Inflammatory macrophage treated with lipopolysaccharide for 1 hour (primary cell): ENCODE results near the gene BDH1.

Experiments
- DNase-seq, 2 donors: peaks; one replicate each; pipeline ENCODE4 v3.0.0-alpha.2; 2020 to 2022

Gene BDH1

DNA sequence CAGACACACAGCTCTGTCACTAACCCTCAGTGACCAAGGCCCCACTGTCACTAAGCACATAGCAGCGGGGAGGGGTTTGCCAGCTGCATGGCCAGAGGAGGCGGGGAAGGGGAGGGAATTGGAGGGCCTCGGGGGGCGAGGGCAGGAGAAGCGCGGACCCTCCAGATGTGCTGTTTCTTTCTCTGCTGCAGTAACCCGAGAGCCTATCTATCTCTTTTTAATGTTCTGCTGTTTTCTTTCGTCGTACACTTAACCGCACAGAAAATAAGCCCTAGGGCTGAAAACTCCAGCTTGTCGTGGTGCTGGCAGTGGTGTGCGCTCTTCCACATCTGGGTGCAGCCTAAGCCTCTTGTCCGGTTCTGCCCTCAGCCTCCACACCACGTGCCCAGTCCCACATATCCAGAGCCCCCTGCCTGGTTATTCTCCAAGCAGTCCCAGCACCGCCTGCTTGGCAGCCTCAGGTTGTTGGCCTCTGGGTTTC, 51.1 kb downstream of the BDH1 start:
- DNase-seq, result no peak

DNA sequence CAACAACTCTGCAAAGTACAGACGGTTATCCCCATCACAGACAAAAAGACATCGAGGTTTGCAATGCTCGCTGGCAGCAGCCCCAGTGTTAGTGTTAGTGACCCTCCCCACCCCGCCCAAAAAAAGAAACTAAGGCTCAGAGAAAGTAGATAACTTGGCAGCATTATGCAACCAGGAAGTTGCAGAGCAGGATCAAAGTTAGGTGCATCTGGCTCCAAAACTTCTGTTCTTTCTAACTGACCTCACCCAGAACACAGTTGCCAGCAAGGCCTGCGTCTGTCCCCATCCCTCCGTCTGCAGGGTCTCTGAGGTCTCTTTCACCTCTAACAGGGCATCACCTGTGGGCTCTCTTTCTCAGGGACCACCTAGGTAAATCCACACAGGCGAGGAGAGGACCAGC, 51.5 kb downstream of the BDH1 start:
- no peak for DNase-seq

DNA sequence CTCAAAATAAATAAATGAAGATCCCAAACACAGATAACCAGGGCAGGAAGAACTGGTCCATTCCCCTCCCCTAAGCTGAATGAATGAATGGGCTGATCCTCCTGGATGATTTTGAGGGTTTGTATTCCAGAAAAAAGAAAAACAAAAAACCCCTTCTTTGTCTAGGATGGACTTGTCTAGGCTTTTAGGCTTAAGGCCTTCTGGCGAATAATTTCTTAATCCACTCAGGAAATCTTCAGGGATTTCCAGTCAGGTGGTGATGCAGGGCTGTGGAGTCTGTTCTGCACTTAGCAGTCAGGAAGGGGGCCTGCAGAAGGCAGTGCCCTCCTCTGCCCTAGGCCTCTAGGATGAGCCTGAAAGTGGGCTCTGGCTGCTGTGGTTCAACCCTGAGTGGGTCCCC, 52.1 kb downstream of the BDH1 start:
- DNase-seq, result no peak

DNA sequence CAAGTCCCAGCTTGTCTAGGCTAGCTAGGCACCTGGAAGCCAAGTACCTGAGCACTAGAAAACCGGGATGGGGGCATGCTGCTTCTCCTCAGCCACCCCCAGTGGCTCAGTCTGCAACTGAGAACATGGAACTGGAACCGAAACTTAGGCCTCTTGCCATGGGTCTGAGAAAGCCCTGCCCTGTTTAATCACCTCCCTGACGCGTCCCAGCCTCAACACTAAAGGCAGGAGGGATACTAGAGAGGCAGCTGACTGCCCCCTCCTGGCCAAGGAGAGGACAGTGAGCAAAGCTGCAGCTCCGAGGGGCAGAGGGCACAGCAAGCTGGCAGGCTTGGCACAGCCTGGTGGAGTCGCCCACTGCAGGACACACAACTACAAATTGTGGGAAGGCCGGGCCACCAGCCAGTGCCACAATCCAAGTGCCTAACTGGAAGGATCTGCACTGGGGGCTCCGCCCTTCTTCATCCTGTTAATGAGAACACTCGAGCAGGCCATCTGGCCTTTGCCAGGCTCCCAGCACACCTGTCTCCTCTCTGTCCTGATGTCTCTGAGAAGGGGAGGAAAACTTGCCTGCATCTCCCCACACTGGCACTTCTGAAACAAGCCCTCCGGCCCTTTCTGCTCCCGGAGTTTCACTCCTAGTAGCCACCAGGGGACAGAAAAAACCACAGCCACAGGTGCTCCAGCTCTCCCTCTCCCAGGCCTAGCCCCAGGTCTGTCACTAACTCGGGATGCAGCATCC, 53.7 kb downstream of the BDH1 start:
- DNase-seq, result peak; percentile 54 to 70

DNA sequence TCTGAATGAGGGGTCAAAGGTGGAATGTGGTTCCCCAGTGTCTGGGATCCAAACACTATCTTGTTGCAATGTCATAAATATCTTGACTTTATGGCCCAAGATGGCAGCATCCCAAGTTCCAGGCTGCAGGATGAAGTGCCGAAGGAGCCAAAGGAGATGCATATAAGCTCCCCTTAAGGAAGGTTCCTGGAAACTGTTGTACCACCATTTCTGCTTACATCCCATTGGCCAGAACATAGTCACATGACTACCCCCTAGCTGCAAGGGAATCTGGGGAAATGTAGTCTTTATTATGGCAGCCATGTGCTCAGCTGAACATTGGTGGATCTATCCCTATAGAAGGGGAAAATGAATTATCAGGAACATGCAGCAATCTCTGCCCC, 54.3 kb downstream of the BDH1 start:
- DNase-seq, result peak; percentile 6 to 24

DNA sequence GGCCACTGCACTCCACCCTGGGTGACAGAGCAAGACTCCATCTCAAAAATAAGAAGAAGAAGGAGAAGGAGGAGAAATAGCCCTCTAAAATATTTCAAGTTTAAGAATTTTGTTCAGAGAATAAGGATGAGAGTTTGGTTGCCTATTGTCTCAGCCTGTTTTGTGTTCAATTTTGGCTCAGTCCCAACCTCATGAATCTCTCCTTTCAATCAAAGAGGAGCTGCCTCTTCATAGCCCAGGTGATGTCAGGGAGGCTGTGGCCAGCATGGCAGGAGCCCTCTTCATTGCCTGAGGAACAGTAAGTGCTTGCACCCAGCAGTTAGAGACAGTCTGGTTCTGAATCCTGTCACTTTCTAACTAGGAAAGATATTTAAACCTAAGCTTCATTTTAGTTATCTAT, 55.0 kb downstream of the BDH1 start:
- no peak for DNase-seq

DNA sequence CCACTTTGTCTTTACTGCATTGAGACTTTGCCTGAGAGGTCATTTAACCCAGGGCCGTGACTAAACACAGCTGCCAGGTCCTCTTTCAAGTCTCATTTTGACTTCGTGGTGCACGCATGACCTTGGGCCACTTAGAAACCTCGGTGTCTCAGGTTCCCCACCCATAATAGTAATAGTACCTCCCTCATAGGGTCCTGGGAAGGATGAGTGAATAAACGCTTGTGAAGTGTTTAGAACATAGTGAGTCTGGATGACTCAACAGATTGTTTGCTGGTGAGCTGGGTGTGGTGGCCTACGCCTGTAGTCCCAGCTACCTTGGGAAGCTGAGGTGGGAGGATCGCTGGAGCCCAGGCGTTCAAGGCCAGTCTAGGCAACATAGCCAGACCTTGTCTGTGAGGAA, 56.3 kb downstream of the BDH1 start:
- no peak for DNase-seq

DNA sequence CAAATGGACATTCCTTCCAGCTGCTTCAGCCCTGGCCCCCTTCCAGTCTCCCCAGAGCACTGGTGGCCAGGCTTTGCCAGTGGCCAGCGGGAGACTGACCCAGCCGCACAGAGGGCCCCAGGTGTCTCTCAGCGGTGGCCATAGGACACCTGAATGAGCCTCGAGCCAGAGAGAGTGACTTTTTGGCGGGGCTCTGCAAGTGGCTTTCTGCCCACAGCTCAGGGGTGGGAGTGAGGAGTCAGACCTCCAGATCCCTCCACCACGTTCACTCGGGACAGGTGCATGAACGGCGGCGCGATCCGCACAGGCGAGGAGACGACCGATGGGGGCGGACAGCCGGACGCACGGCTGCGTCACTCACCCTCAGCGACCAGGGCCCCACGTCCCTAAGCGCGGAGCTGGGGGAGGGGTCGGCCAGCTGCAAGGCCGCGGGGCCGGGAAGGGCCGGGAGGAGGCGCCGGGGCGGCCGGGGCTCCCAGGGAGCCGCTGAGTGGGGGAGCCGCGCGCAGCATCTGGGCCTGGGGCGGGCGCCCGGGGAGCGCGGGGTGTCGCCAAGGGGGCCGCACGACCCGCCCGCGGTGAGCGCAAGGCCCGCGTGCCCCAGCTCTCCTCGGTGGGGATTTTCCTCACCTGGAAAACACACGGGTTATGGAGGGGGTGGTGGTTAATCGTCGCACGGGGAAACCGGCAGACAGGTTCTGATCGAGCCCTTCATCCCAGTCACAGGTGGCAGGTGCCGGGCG, 57.1 kb downstream of the BDH1 start:
- DNase-seq, result no peak

DNA sequence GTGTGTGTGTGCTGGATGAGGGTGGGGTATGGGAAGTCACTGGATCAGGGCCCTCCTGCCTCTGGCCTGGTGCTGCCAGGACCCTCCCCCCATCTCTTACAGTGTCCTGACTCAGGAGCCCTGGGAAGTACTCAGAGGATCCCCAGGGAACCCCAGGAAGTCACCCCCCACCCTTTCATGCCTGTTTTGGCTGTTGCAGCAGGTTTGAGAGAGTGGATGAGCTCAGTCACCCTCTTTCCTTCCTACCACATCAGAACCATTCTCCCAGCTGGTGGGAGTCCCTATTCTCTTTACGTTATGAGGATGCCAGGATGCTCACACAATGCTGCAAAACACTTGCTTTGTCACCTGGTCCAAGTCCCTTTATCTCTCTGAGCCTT, 59.0 kb downstream of the BDH1 start:
- no peak for DNase-seq

DNA sequence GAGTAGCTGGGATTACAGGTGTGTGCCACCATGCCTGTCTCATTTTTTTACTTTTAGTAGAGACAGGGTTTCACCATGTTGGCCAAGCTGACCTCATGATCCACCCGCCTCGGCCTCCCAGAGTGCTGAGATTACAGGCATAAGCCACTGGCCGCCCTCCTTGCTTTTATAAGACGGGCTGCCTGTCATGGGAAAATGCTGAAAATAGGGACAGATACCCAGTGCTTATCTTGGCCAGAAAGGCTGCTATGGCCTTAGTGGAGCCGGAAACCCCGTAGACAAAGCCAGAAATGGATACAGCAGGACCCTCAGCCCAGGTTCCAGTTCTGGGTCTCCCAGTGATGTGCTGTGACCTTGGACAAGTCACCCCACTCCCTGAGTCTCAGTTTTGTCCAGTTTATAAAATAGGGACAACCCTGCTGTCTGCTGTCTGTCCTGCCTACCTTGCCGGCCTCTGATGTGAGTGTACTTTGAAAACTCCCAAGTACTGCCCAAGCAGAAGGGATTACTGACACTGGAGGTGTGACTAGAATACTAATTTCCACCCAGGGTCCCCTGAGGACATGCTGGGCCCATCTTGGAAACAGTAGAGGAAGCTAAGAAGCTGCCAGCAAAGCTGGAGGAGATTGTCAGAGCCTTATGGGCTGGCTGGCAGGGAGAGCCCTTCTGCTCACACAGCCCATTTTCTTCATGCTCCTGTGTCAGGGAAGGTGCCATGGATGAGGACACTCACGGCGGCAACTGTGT, 59.6 kb downstream of the BDH1 start:
- DNase-seq, result no peak

DNA sequence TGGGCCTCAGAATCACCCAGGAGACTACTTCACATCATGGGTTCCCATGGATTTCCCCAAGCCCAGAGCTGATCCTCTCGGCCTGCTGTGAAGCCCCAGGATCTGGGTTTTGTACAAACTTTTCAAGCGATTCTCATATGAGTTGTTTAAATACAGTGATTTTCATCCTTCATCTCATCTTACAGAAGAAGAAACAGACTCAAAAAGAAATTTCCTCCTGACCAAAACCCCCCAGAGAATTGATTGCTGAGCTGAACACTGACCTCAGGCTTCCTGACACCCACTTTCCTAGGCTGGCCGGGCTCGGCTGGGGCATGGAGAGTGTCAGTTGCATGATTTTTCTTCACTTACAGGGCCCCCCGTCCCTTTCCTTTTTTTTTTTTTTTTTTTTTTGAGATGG, 60.3 kb downstream of the BDH1 start:
- DNase-seq, result no peak

DNA sequence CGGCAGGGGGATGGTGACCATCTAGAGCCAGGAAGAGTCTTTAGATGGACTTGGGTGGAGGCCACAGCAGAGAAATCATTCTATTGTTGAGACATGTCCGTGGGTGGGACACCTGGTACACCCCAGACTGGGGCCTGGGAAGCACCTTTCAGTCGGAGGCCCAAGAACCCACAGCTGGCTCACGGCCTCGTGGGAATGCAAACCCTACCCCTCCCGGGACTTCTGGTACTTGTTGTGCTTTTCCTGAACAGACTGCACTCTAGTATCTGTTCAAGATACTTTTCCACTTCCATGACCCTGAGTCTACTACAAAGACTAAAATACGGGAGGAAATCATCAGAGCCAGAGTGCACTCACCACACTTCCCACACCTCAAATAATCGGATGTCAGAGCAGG, 60.7 kb downstream of the BDH1 start:
- DNase-seq, result no peak

DNA sequence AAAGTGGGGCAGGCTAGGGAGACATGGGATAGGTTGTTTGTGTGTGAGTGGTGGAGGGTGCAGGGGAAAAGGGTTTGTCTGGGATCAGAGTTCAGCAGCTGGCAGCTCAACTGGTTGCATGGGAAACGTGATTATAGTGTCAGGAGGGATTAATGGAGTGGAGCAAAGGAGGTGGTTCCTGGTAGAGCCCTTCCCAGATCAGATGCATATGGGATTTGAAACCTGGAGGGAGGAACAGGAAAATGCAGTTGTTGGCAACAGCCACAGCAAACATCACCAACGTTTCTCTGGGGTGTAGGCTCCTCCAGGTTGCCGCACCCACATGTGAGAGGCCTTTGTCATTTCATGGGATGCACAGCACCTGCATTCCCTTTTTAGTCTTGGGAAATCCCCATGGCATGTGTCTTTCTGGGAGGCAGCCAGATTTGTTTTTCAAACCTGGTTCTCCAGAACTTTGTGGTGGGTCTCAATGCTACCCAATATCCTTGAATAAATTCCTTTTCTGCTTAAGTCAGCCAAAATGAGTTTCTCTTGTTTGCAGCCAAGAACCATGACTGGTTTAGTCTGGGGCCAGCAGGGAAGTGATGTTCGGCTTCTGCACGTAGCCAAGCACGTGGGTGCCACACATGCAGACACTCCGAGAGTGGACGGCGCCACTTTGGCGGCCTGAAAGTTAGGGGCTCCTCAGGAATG, 61.3 kb downstream of the BDH1 start:
- DNase-seq, result no peak

DNA sequence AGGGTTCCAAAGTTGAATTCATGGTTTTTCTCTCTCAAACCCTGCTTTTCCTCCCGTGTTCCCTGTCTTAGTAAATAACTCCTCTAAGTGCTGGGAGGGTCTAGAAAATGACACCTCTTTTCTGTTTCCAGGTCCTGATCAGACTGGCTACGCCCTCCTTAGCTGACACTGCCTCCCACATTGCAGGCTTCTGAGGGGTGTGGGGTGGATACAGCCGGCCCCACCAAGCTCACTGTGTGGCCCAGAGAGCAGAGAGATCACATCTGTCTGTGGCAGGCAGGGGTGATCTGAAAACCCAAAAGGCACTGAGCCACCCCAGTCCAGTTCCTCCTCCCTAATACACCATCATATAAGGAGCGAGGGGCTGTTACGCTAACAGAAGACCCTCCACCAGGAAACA, 62.7 kb downstream of the BDH1 start:
- DNase-seq, result no peak

DNA sequence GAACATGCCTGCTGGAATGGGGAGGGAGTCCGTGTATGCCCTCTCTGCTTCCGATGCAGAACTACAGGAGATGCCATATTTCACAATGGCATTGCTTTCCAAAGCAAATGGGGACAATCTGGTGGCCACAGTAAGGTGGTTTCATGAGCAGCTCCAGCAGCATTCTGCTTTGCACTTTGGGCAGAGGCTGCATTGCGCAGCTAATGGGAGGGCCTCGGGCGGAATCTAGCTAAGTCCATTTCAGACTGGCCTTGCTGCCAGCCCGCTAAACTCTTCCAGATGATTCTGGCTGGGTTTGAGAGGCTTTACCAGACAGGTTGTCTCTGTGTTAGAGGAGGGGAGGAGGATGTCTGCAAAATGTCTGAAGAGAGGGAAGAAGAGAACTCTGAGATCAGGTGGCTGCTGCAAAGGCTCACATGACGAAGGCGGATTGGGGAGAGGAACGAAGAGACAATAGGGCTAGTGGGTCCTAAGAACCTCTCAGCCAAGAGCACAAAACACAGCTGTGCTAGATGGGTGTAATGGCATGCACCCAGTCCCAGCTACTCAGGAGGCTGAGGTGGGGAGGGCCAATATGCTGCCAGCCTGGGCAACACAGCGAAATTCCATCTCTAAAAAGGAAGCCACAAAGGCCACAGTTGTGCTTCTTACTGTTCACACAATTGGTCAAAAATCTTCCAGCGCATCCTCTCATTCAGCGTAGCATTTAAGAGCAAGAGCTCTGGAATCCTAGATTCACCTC, 63.7 kb downstream of the BDH1 start:
- no peak for DNase-seq

DNA sequence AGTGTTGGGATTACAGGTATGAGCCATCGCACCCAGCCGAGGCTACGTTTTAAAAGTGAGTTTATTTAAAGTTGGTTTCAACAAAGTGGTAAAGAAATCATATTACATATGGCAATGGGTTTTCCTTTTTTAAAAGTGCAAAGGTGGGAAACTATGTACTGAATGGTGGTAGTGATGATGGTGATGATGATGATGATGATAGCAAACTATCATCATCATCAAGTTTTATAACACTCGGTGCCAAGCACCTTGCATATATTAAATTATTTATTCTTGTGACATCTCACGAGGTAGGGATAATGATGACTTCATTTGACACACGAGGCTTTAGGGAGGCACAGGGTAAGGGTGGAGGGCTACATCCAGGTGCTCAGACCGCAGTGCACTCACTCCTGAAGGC, 64.3 kb downstream of the BDH1 start:
- no peak for DNase-seq

DNA sequence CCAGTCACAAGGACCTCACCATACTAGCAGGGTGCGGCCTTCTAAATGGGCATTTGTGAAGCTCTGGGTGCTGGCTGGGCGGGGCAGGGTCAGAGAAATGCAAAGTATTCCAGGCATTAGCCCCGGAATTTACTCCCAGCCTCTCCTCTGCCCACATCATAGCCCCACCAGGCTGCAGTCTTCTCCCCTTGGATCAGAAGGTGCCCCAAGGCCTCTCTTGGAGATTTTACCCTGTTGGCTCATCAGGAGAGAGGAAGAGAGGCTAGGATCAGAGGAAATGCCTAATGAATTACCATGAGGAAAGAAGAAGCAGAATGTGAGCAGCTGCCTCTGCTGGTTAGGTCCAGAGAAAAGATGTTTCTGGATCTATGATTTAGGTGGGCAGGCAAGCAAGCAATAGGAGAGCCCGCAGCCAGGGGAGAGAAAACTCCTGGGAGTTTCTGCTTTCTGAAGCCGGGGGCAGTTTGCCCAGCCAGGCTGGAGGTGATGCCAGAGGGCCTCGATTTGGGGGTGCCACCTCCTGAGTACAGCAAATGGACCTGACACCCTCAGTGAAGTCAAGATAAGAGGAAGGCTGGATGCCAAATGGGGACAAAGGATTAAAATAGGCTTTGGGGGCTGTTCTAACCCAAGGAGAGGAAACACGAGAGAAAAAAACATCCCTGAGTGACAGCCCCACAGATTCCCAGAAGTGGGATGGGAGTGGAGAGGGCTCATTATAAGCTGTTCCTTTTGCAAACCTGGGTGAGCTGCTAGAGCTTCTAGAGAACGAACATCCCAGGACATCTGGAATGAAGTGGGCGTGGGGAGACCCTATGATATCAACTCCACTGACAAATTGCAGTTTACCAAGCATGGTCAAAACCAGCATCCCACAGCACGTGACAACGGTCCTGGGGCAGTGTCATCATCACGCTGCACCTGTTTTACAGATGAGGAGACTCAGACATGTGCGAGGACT, 65.4 kb downstream of the BDH1 start:
- DNase-seq, result no peak

DNA sequence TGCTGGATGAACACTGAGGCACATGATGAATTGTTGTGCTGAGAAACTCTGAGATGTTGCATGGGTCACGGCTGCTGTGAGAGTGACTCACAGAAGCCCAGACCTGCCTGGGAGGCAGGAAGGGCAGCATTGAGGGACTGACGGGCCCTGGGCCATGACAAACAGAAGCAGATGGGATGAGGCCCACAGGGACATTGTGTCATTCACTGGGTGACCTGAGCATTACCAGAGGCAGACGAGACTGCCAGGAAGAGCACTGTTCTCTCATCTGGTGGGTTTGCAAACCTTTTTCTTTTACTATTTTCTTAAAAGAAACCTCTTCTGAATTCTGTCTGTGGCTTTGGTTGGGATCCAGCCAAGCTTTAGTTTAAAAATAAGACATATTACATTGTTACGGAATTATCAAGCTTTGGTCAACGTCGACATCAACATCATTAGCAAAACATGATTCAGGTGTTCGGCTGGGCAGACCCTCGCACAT, 67.8 kb downstream of the BDH1 start:
- no peak for DNase-seq

DNA sequence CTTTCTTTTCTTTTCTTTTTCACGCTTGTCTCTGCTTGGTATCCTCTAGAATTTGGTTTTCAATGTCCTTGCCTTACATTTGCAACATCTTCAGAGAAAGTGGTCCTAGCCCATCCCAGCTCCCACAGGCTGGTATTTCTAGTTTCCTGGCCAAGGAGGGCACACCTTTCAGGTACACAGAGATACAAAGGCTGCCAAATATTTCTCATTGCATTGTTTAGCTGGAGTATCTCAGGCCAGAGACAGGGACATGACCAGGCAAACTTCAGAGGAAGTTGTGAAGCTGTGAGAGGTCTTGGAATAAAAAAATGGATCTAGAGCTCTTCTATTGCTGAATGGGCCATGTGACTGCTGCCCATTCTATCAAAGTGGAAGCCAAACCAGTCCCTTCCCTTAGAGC, 68.9 kb downstream of the BDH1 start:
- no peak for DNase-seq

DNA sequence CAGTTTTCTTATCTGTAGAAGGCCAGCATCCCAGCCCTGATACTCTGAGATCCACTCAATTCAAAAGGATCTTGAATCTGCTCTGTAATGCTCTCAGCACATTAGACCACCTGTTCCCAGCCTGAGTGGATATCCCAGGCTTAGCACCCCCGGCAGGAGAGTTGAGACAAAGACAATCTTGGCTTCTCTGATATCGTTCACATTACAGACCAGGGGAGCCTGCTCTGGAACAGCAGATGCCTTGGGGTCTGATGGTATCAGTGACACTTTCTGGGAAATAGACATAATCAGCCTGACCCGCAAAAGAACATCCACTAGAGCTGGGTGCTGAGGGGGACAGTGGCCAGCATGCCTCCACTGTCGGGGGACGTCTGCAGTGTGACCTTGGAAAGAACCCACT, 70.6 kb downstream of the BDH1 start:
- no peak for DNase-seq

DNA sequence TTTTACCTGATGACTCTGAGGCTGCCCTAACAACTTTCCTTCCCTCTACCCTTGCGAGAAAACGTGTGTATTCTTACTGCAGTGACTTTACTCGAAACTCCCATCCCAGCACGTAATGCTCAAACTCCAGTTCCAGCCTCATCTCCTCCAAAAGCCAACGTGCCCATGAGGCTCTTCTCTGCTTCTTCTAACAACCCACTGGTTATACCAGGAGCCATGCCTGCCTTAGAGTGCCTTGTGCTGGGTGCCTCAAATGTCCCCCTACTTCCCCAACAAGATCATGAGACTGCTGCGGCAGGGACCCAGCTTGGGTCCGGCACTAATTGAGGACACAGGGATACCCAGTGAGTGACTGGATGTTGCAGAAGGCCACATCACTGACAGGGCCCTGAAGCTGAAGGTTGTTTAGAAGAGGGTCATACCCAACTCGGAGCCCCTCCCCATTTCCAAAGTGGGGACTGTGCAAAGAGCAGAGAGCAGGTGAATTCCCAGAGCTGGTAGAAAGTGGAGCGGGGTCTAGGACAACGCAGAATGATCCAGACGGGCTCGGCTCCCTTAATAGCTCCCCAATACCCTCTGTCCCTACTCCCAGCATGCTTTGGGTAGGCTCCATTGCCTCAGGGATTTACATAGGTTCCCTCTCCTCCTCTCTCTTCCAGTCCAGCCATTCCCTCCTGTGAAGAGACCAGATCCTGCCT, 71.4 kb downstream of the BDH1 start:
- DNase-seq, result no peak
